Epidermal melanocyte (primary cell): ENCODE results near the gene IL31.

Source experiments
- DNase-seq: peaks from one replicate; pipeline ENCODE4 v3.0.0; 2011; ENCODE audit warnings: low spot score; ENCODE audit not compliant: insufficient read length

Gene IL31

GRCh38 chr12:122130150-122130549 lies 43.9 kb downstream of the IL31 start:
- DNase-seq = no peak

GRCh38 chr12:122129131-122129530 lies 44.9 kb downstream of the IL31 start:
- no peak for DNase-seq

- DNase-seq = no peak
Observed at GRCh38 chr12:122128481-122128880, 45.5 kb downstream of the IL31 start.

- DNase-seq = no peak
Observed at GRCh38 chr12:122127839-122128238, 46.2 kb downstream of the IL31 start.

GRCh38 chr12:122126713-122127597 lies 47.1 kb downstream of the IL31 start:
- DNase-seq = peak; percentile 31

- no peak for DNase-seq
Observed at GRCh38 chr12:122126342-122126635, 47.7 kb downstream of the IL31 start.

- no peak for DNase-seq
Observed at GRCh38 chr12:122125452-122126341, 48.3 kb downstream of the IL31 start.

- DNase-seq = no peak
Observed at GRCh38 chr12:122124370-122124769, 49.7 kb downstream of the IL31 start.

- DNase-seq = no peak
Observed at GRCh38 chr12:122123761-122124145, 50.3 kb downstream of the IL31 start.

- peak; percentile 63 for DNase-seq
Observed at GRCh38 chr12:122123051-122123760, 50.8 kb downstream of the IL31 start.
